Inferior parietal cortex (tissue), 1 donor: ENCODE measurements around the gene NIPAL1.
"Not testable (repeated sequence)": the region's sequence is repeated elsewhere in the genome, so short reads cannot be mapped to it uniquely, and the experiment has no call there.

Experiments used
- DNase-seq: peaks from one replicate; pipeline ENCODE4 v3.0.0-alpha.2; 2016; ENCODE audit errors: extremely low spot score

NIPAL1 gene

DNA sequence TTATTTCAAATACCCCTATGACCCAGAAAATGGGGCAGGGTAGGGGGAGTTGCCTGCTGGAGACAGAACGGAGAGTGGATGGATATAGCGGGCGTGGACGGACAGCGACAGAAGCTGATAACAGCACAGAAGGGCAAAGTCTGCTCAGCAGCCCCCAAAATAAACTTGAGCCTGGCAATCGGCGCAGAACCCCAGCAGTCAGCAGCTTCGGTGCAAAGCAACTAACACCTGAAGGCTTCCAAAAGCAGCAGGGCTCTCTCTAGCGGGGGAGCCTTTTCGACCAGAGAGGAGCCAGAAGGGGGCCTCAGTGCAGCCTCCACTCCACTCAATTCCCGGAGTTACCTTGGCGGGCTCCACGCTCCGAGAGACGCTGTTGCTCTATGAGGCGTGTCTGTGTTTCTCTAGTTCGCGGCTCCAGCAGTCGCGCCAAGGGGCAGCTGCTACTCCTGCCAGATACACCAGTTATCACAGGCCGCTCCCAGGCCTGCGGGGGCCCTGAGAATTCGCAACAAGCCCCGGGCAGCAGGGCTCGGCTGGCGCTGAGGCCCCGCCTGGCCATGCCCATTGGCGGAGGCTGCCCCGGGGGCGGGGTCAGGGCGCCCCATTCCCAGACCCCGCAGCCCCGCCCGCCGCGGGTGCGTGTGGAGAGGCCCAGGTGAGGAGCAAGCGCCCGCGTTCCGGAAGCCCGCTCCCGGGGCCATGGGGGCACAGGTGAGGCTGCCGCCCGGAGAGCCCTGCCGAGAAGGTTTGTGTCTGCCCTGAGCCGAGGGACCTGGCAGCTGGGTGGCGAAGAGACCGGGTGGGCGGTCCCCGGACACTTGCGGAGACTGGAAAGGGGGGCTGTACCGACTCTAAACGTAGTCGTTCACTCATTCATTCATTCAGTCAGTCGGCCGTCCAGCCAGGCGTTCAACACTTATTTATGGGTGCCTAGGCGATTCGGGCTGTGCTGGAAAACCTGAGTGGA lies at the start of gene NIPAL1, which contains the start of gene CNGA1:
NIPAL1 (plus strand) TSS at position 632 of the 967 bp plus-strand sequence; CDS start at position 700, 68 bp downstream.
CNGA1 (minus strand) TSS at position 541 of the 967 bp plus-strand sequence. CDS start 63,992 bp downstream, outside the sequence.
- DNase-seq, result peak; percentile 24

DNA sequence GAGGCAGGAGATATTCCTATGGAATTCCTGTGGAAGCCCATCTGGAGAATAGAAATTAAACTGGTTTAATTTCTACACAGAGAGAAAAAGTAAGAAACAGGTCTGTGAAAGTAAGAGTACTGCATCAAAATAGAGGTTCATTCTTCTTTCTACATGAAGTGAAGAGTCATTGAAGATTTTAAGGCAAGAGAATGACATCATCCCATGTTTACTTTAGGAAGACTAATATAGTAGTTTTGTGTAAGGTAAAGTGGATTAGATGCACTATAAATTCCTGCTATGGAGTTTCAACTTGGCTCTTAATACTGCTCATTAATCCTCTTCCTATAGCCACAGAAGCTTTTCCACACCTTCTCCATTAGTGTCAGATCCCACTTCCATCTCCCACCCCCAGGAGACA lies 47.7 kb upstream of the NIPAL1 start:
- no peak for DNase-seq

DNA sequence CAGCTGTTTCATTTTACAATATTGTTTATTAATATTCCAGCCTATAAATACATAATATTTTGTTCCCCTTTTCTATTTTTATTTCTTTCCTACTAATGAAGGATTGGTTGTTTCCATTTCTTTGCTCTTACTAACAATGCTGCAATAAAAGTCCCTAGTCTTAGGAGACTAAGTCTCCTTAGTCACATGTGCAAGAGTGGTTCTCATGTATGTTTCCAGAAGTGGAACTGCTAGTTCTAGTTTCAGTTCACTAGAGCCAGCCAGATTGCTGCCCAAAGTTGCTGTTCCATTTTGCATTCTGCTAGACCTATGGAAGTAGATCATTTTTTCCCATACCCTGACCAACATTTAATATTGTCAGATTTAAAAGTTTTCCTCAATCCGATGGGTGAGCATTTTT lies 44.4 kb upstream of the NIPAL1 start:
- peak; percentile 6 for DNase-seq

DNA sequence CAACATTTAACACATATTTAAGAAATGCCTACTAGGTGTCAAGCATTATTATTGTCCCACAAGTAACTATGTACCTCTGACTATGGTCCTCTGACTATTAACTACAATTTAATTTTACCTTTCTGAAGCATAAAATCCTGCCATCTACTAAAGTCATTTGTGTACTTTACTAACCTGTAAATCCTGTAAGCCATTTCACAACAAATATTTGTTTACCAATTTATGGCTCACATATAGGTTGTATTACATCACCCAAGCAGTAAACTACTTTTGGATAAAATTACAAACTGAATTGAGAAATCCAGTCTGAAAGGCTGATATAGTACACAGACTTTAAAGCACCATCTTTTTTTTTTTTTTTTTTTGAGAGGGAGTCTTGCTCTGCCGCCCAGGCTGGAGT lies 43.9 kb upstream of the NIPAL1 start:
- DNase-seq, result no peak

DNA sequence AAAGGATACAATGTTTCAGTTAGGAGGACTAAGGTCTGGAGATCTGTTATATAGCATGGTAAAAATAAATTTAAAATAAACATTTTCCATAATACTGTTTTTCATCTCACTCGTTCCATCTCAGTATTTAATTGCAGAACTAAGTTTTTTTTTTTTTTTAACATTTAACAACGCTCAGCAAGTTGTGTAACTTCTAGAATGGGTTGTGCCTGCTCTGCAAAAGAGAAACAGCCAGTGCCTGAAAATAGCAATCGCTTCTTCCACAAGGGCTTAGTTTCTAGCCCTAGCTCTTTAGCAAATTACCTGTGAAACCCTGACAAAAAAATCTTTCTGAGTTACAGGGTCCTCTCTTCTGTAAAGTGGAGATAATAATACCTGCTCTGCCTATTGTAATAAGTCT lies 42.0 kb upstream of the NIPAL1 start:
- DNase-seq, result no peak

GRCh38 chr4:47990145-47990544 lies 26.4 kb upstream of the NIPAL1 start:
- DNase-seq, result no peak

- DNase-seq, result not testable (repeated sequence)
Observed at GRCh38 chr4:47992475-47992874, 24.1 kb upstream of the NIPAL1 start.

- DNase-seq, result no peak
Observed at GRCh38 chr4:47996021-47996420, 20.6 kb upstream of the NIPAL1 start.

DNA sequence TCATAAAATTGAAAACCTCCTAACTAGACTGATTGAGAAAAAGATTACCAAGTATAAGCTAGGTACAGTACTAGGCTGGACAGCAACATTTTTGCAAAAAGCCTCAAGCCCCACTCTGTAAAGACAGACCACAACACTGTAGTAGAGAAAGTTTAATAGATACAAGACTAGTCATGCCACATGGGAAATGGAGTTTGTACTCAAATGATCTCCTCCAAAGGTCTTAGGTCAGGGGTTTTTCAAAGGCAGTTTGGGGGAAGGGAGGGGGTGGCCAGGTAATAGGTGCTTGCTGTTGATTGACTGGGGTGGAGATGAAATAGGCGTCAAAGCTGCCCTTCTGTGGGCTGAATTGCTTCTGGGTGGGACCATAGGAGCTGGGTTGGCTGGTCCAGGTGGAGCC lies 14.3 kb upstream of the NIPAL1 start:
- no peak for DNase-seq

GRCh38 chr4:48003568-48003967 lies 13.0 kb upstream of the NIPAL1 start:
- DNase-seq, result not testable (repeated sequence)

GRCh38 chr4:48005781-48006180 lies 10.8 kb upstream of the NIPAL1 start:
- DNase-seq, result no peak

- DNase-seq, result no peak
Observed at GRCh38 chr4:48008021-48008596, 8.5 kb upstream of the NIPAL1 start.

- not testable (repeated sequence) for DNase-seq
Observed at GRCh38 chr4:48010906-48011305, 5.7 kb upstream of the NIPAL1 start.

- no peak for DNase-seq
Observed at GRCh38 chr4:48011722-48012121, 4.8 kb upstream of the NIPAL1 start.

GRCh38 chr4:48012824-48013223 lies 3.7 kb upstream of the NIPAL1 start:
- DNase-seq, result no peak

DNA sequence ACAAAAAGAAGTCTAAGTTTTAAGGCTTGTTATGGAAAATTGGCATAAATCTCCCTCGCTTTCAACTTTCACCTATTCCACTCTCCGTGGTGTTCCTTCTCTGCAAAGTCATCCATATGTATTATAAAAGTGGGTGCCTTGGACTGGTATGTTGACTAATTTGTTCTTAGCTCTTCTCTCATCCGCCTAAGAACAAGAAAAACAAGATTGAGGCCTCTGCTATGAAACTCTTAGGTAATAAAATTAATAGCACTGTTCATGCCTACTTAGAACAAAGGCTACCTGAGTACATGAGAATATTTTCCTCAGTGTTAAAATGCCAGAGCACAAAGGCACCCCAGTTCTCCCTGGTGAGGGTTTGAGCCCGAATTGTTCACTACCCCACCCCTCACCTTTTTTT lies 1.4 kb upstream of the NIPAL1 start:
- no peak for DNase-seq

DNA sequence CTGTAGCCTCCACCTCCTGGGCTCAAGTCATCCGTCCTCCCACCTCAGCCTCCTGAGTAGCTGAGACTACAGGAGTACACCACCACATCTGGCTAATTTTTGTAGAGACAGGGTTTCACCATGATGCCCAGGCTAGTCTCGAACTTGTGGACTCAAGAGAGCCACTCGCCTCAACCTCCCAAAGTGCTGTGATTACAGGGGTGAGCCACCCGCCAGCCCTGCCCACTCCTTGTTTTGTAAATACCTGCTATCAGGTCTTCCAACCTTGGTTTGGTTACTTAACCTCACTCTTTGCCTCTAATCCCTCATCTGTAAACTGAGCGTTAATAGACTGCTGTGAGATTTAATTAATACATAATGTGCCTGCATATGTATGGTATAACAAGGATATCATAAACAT lies 894 bp upstream of the NIPAL1 start:
- no peak for DNase-seq

GRCh38 chr4:48017108-48017571 lies 568 bp downstream of the NIPAL1 start:
- no peak for DNase-seq

DNA sequence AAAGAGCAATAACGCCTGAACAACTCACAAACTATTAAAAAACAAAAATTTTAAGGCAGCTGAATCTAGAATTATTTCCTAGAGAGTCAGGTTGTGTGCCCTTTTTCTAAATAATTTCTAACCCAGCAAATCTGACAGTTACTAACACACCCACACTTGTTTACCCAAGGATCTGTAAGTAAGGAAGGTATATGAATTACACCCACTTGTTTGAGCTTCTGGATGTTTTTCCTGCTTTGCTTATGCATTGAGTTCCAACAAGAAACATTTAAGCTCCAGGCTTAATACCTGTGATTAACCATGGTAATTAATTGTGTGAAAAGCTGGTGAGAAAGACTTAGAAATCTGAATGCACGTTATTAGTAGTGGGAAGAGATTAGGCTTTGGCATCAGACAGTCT lies 1.5 kb downstream of the NIPAL1 start:
- DNase-seq, result no peak

DNA sequence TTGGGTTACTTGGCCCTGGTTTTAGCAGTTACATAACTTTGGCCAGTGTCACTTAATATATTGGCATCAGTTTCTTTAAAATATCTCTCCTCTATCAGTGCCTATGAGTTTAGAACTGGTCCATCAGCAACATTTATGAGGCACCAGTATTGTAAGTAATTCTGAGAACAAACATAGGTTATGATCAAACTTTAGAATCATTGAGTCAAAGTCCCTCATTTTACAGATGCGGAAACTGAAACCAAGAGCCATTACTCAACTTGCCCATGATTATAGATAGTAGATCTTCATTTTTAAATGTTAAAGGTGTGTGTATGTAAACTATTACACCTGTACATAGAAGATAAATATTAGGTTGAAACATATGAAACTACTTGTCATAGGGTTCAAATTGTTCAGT lies 4.5 kb downstream of the NIPAL1 start:
- no peak for DNase-seq

GRCh38 chr4:48022192-48022799 lies 5.7 kb downstream of the NIPAL1 start:
- DNase-seq, result no peak

- no peak for DNase-seq
Observed at GRCh38 chr4:48024522-48024921, 8.0 kb downstream of the NIPAL1 start.
